Endothelial cell (in vitro differentiated cells): Measurements from ENCODE around the gene RNF126. TPM values are rescaled to one million over a fixed set of nuclear protein-coding genes. Genes with fewer than 3 reads are reported as not detected.

ENCODE experiments used
- DNase-seq: peaks from one replicate; pipeline ENCODE4 v3.0.0; 2021; ENCODE audit warnings: low spot score
- H3K27ac Mint-ChIP-seq: one replicate; pipeline ENCODE4 v1.8.0; 2021; ENCODE audit warnings: mixed read lengths, inconsistent platforms; ENCODE audit not compliant: unreplicated experiment
- H3K27me3 Mint-ChIP-seq: one replicate; pipeline ENCODE4 v1.8.0; 2021; ENCODE audit warnings: mild to moderate bottlenecking, moderate library complexity, mixed read lengths, inconsistent platforms; ENCODE audit not compliant: unreplicated experiment
- H3K36me3 Mint-ChIP-seq: one replicate; pipeline ENCODE4 v1.8.0; 2021; ENCODE audit warnings: mild to moderate bottlenecking, low read depth, mixed read lengths, inconsistent platforms; ENCODE audit not compliant: unreplicated experiment
- H3K4me1 Mint-ChIP-seq: one replicate; pipeline ENCODE4 v1.8.0; 2021; ENCODE audit warnings: mild to moderate bottlenecking, mixed read lengths, inconsistent platforms; ENCODE audit not compliant: unreplicated experiment
- H3K4me3 Mint-ChIP-seq: one replicate; pipeline ENCODE4 v1.8.0; 2021; ENCODE audit warnings: mild to moderate bottlenecking, mixed read lengths, inconsistent platforms; ENCODE audit not compliant: unreplicated experiment
- H3K9me3 Mint-ChIP-seq: one replicate; pipeline ENCODE4 v1.8.0; 2021; ENCODE audit warnings: mixed read lengths, inconsistent platforms; ENCODE audit not compliant: unreplicated experiment
- CTCF ChIP-seq: fragments of 200-600 bp; sonication (generic); IDR thresholded peaks from one replicate; pipeline ENCODE4 v1.5.0; 2021; ENCODE audit warnings: antibody characterized with exemption; ENCODE audit not compliant: unreplicated experiment
- total RNA-seq: library from RNA; stranded (reverse); fragmentation: NEBNext Ultra II Directional; extraction: Animal tissue kit (Norgen Biotek cat#: 25700); gene quantifications from one replicate; pipeline ENCODE4 v1.2.1, GENCODE V29; 2021; ENCODE audit not compliant: unreplicated experiment

Gene RNF126
- total RNA-seq, 1 donor from 2014 or later: 41.7 TPM

DNA sequence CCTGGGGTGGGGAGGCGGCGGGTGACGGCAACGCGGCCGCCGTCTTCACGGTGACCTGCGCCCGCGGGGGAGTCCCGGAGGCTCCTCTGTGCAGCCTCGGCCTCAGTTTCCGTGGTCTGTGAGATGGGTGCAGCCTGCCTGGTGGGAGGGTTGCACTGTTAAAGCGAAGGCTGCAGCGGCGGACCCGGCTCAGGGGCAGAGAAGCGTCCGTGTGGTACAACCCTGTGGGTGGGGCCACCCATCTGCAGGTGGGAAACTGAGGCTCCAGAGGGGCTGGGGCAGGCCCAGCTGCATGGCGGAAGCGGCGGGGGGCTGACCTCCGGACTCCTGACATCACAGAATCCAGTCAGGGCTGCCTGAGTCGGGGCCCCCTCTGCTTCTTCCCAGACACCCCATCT, 22.9 kb downstream of the RNF126 start:
- H3K36me3 Mint-ChIP-seq: no peaks in the 10 kb centered on the region
- no peak for TF ChIP-seq CTCF
- H3K4me3 Mint-ChIP-seq: no peak overlapping the region
- no peaks in the 10 kb centered on the region for H3K4me1 Mint-ChIP-seq
- H3K27ac Mint-ChIP-seq: no peak overlapping the region
- peaks cover 18% of the 10 kb centered on the region for H3K27me3 Mint-ChIP-seq
- H3K9me3 Mint-ChIP-seq: no peaks in the 10 kb centered on the region
- DNase-seq: no peak

DNA sequence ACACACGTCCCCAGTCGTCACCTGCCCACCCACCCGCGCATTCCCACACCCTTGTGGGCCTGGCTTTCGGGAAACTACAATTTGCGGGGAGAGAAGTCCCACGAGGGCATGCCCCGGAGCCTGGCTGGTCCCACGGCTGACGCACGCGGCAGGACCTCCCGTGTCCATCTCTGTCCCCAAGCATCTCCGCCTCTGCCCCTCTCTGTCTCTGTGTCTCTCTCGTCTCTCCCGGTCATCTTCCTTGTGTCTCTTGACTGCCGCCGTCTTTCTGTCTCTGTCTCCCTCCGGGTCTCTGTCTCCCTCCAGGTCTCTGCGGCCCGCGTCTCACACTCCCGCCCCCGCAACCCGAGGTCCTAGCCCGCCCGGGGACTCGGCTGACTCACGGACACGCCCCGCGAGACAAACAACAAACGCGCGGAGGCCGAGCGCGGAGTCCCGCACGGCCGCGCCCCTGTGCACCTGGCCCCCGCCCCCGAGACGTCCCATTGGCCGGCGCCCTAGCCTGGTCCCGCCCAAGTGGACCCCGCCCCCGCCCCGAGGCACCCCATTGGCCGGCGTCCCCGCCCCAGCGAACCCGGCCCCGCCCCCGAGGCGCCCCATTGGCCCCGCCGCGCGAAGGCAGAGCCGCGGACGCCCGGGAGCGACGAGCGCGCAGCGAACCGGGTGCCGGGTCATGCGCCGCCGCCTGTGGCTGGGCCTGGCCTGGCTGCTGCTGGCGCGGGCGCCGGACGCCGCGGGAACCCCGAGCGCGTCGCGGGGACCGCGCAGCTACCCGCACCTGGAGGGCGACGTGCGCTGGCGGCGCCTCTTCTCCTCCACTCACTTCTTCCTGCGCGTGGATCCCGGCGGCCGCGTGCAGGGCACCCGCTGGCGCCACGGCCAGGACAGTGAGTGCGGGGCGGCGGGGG, 23.5 kb downstream of the RNF126 start, which contains the start of gene FGF22:
Gene FGF22, plus strand, starts transcription at position 627 of the 908 bp plus-strand sequence. Its CDS starts 47 bp downstream, at position 674.
- peak; percentile 96 for DNase-seq
- H3K27ac Mint-ChIP-seq: no peak within 1 kb of the TSS
- no peaks in the 10 kb centered on the region for H3K9me3 Mint-ChIP-seq
- no peak for TF ChIP-seq CTCF
- H3K36me3 Mint-ChIP-seq: no peaks in the 10 kb centered on the region
- peaks cover 17% of the 10 kb centered on the region for H3K27me3 Mint-ChIP-seq
- H3K4me3 Mint-ChIP-seq: peak within 1 kb of the TSS; percentile 82
- no peaks in the 10 kb centered on the region for H3K4me1 Mint-ChIP-seq

GRCh38 chr19:638906-639252, 24.1 kb downstream of the RNF126 start:
- Mint-ChIP-seq H3K27me3 (peaks cover 17% of the 10 kb centered on the region), H3K27ac (no peak overlapping the region), H3K9me3 (no peaks in the 10 kb centered on the region), H3K4me3 (no peak overlapping the region), H3K36me3 (no peaks in the 10 kb centered on the region), H3K4me1 (no peaks in the 10 kb centered on the region)
- TF ChIP-seq CTCF: no peak
- no peak for DNase-seq

DNA sequence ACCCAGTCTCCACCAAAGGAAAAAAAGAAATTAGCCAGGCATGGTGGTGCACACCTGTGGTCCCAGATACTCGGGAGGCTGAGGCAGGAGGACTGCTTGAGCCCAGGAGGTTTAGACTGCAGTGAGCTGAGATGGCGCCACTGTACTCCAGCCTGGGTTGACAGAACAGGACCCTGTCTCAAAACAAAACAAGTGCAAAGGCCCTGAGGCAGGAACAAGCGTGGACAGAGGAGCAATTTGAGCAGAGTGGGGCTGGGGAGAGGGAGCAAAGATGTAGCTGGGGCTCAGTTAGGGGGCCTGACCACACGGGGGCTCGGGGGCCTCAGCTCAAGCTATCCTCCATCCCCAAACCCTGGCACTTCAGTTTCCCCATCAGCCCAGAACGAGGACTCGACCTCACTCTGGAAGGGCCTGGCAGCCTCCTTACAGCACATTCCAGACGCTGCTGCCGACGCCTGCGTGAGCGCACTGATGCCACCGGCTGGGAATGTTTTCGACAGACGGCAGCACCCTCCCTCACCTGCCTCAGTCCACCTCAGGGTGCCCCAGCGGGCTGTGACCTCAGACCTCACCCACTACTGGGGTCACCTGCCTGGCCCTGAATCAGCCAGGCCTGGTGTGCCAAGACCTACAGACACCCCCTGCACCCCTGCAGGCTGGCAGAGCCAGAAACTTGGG, 27.9 kb downstream of the RNF126 start:
- Mint-ChIP-seq H3K4me1 (no peaks in the 10 kb centered on the region), H3K27ac (no peak overlapping the region), H3K9me3 (no peaks in the 10 kb centered on the region), H3K36me3 (peaks cover 6% of the 10 kb centered on the region), H3K4me3 (no peak overlapping the region), H3K27me3 (peaks cover 20% of the 10 kb centered on the region)
- no peak for TF ChIP-seq CTCF
- no peak for DNase-seq
